Endothelial cell (in vitro differentiated cells): Measurements from ENCODE around the gene RAPGEF5. TPM values are rescaled to one million over a fixed set of nuclear protein-coding genes. Genes with fewer than 3 reads are reported as not detected.

ENCODE experiments used
- DNase-seq: peaks from one replicate; pipeline ENCODE4 v3.0.0; 2021; ENCODE audit warnings: low spot score
- H3K27ac Mint-ChIP-seq: one replicate; pipeline ENCODE4 v1.8.0; 2021; ENCODE audit warnings: mixed read lengths, inconsistent platforms; ENCODE audit not compliant: unreplicated experiment
- H3K27me3 Mint-ChIP-seq: one replicate; pipeline ENCODE4 v1.8.0; 2021; ENCODE audit warnings: mild to moderate bottlenecking, moderate library complexity, mixed read lengths, inconsistent platforms; ENCODE audit not compliant: unreplicated experiment
- H3K36me3 Mint-ChIP-seq: one replicate; pipeline ENCODE4 v1.8.0; 2021; ENCODE audit warnings: mild to moderate bottlenecking, low read depth, mixed read lengths, inconsistent platforms; ENCODE audit not compliant: unreplicated experiment
- H3K4me1 Mint-ChIP-seq: one replicate; pipeline ENCODE4 v1.8.0; 2021; ENCODE audit warnings: mild to moderate bottlenecking, mixed read lengths, inconsistent platforms; ENCODE audit not compliant: unreplicated experiment
- H3K4me3 Mint-ChIP-seq: one replicate; pipeline ENCODE4 v1.8.0; 2021; ENCODE audit warnings: mild to moderate bottlenecking, mixed read lengths, inconsistent platforms; ENCODE audit not compliant: unreplicated experiment
- H3K9me3 Mint-ChIP-seq: one replicate; pipeline ENCODE4 v1.8.0; 2021; ENCODE audit warnings: mixed read lengths, inconsistent platforms; ENCODE audit not compliant: unreplicated experiment
- CTCF ChIP-seq: fragments of 200-600 bp; sonication (generic); IDR thresholded peaks from one replicate; pipeline ENCODE4 v1.5.0; 2021; ENCODE audit warnings: antibody characterized with exemption; ENCODE audit not compliant: unreplicated experiment
- total RNA-seq: library from RNA; stranded (reverse); fragmentation: NEBNext Ultra II Directional; extraction: Animal tissue kit (Norgen Biotek cat#: 25700); gene quantifications from one replicate; pipeline ENCODE4 v1.2.1, GENCODE V29; 2021; ENCODE audit not compliant: unreplicated experiment

Gene RAPGEF5
- total RNA-seq, 1 donor from 2014 or later: 135 TPM

GRCh38 chr7:22372863-22373262, 15.9 kb upstream of the RAPGEF5 start:
- H3K4me3 Mint-ChIP-seq: no peak overlapping the region
- H3K4me1 Mint-ChIP-seq: peaks cover 12% of the 10 kb centered on the region
- no peak for DNase-seq
- no peak overlapping the region for H3K27ac Mint-ChIP-seq
- H3K27me3 Mint-ChIP-seq: no peaks in the 10 kb centered on the region
- TF ChIP-seq CTCF: no peak
- H3K36me3 Mint-ChIP-seq: no peaks in the 10 kb centered on the region
- H3K9me3 Mint-ChIP-seq: no peaks in the 10 kb centered on the region

GRCh38 chr7:22371878-22372277, 14.9 kb upstream of the RAPGEF5 start:
- DNase-seq: no peak
- Mint-ChIP-seq H3K27me3 (no peaks in the 10 kb centered on the region), H3K9me3 (no peaks in the 10 kb centered on the region), H3K27ac (no peak overlapping the region), H3K4me3 (no peak overlapping the region), H3K4me1 (peaks cover 5% of the 10 kb centered on the region), H3K36me3 (no peaks in the 10 kb centered on the region)
- TF ChIP-seq CTCF: no peak

GRCh38 chr7:22364900-22365299, 7.9 kb upstream of the RAPGEF5 start:
- H3K4me1 Mint-ChIP-seq: no peaks in the 10 kb centered on the region
- no peak overlapping the region for H3K27ac Mint-ChIP-seq
- no peak for TF ChIP-seq CTCF
- no peaks in the 10 kb centered on the region for H3K36me3 Mint-ChIP-seq
- H3K9me3 Mint-ChIP-seq: no peaks in the 10 kb centered on the region
- H3K4me3 Mint-ChIP-seq: no peak overlapping the region
- no peak for DNase-seq
- H3K27me3 Mint-ChIP-seq: no peaks in the 10 kb centered on the region

DNA sequence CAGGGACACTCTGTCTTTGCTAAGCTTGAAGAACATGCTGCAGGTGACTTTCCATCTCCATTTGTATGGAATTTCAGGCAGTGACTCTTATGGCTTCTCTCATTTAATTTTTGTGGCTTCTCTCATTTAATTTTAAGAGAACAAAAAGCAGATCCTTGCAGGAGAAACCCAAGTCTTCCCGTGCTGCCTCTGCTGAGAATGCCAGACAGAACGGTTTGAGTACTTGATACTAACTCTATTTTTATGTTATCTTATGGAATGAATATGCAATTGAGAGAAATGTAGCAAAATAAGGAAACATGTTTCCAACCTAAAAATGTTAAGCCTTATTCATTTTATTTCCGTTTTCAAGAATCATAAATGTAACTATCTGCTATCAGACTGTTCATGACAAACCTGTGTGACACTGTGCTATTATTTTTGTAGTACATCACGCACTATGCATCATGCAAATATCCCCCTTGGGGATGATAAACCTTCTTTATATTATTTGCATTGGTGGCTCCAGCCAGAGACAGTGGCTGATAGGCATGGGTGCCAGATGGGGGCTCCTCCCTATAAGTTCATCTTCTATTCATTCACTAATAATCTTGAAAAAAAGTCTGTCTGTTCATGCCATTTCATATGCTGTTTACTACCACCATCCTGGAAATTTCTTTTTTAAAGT, 6.9 kb upstream of the RAPGEF5 start:
- Mint-ChIP-seq H3K4me3 (no peak overlapping the region), H3K9me3 (no peaks in the 10 kb centered on the region), H3K27ac (no peak overlapping the region), H3K27me3 (no peaks in the 10 kb centered on the region), H3K36me3 (no peaks in the 10 kb centered on the region), H3K4me1 (no peaks in the 10 kb centered on the region)
- no peak for TF ChIP-seq CTCF
- DNase-seq: no peak

GRCh38 chr7:22361795-22362194, 4.8 kb upstream of the RAPGEF5 start:
- TF ChIP-seq CTCF: no peak
- H3K36me3 Mint-ChIP-seq: peaks cover 4% of the 10 kb centered on the region
- H3K4me1 Mint-ChIP-seq: peaks cover 4% of the 10 kb centered on the region
- H3K9me3 Mint-ChIP-seq: no peaks in the 10 kb centered on the region
- H3K27me3 Mint-ChIP-seq: peaks cover 4% of the 10 kb centered on the region
- H3K4me3 Mint-ChIP-seq: no peak overlapping the region
- no peak for DNase-seq
- H3K27ac Mint-ChIP-seq: no peak overlapping the region
